Panc1 (cell line): Measurements from ENCODE around the gene DCAF15.

Experiments
- CTCF ChIP-seq: fragments of 450-650 bp; IDR thresholded peaks from 2 replicates; pipeline ENCODE4 v1.5.1; 2017; ENCODE audit warnings: mild to moderate bottlenecking
- SIN3A ChIP-seq: IDR thresholded peaks from 2 replicates; pipeline ENCODE4 v1.6.1; 2012; ENCODE audit warnings: low read depth, mild to moderate bottlenecking, low read length, moderate library complexity, borderline replicate concordance; ENCODE audit not compliant: insufficient read depth

- TF ChIP-seq CTCF = no peak
- TF ChIP-seq SIN3A = no peak
These were observed 16.1 kb downstream of the DCAF15 start for GRCh38 chr19:13968383-13968935.
